ENCODE data around the gene RMND5A.

The RMND5A gene

GRCh38 chr2:86768189-86768949 lies 48.3 kb downstream of the RMND5A start:
- no peak for FAIRE-seq

DNA sequence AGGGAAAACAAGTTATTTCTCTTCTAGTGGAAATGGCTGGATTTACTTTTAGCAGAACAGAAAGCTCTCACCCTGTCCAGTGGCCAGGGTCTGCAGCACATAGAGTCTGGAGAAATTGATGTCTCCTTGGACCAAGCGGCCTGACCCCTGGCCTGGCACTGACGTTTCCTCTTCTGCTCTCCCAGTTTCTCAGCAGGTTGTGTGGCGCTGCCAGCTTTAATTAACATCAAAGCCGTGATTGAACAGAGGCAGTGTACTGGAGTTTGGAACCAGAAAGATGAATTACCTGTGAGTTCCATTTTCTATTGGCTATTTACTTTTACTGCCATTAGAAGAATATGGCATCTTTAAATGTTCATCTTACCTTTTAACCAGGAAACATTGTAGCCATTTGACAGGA lies 49.7 kb downstream of the RMND5A start:
- FAIRE-seq = no peak

- no peak for FAIRE-seq
Observed at GRCh38 chr2:86770816-86771301, 50.8 kb downstream of the RMND5A start.

DNA sequence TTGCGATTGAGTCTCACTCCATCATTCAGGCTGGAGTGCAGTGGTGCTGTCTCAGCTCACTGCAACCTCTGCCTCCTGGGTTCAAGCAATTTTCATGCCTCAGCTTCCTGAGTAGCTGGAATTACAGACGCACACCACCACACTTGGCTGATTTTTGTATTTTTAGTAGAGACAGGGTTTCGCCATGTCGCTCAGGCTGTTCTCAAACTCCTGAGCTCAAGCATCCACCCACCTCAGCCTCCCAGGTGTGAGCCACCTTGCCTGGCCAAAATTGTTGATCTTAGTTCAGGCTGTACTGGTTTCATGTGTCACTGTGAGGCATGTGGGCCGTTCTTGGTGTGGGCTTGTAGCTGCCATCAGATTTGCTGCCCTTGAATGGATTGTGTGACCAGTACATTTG lies 52.5 kb downstream of the RMND5A start:
- FAIRE-seq = no peak

DNA sequence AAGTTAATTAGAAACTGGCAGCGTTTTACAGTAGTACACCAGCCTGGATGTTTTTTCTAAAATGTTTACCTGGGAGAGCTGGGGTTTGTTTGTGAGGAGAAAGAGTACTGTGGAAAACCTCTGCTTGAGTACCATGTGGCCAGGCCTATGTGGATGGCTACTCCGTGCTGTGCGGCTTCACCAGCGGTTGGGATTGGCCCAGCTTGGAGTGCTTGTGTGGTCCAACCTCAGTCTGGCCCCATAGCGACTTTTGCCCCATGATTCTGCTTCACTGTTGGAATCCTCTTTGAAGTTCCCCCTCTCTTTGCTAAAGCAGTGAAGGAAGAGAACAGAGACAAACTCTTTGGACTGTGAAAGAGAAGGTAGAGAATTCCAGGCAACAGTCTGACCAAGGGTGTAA lies 54.8 kb downstream of the RMND5A start:
- no peak for FAIRE-seq

DNA sequence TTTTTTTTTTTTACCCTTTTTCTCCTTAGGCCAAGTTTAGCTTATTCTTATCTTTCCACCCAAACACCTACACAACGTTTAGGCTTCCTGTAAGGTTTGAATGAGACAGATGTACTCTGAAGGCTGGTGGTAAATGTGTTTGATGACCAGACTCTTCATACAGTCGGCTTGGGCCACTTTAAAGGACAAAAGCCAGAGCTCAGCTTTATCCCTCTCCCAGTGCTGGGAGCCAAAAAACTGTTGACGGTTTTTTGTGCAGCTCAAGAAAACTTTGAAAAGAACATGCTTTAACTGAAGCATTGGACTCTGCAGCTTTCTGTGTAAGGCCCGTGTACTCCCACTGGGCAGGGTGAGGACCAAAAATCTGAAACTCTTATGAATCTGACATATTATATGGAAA lies 55.2 kb downstream of the RMND5A start:
- no peak for FAIRE-seq

DNA sequence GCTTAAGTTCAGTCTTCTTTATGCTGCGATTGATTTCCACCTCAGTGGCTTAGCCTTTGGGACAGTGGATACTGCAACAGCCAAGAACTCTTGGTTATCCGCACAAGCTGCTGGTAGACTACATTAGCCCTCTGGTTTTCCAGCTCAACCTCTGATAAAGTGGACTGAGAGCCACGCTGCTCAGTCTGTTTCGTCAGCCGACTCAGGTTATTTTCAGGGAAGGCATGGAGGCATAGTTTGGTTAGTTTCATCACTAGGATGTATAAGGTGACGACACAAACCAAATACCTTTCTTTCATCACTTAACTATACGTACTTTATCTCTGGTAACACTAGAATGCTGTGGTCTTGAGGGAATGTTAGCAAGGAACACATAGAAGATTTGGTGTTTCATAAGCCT lies 56.4 kb downstream of the RMND5A start:
- no peak for FAIRE-seq

DNA sequence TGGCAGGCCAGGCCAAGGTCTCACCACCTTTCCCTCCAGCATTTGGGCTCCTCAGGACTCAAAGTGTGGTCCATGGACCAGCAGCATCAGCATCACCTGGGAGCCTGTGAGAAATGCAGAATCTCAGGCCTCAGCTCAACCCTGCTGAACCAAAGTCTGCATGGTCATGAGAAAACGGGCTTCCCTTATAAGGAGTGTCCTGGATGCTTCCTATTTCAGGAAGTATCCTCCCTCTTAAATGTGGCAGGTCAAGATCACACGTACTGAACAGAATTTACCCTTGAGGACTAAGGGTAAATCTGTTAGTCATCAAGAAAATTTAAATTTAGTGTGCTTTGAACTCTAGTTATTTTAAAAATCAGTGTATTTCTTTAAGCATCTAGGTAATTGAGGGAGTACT lies 58.9 kb downstream of the RMND5A start:
- FAIRE-seq = no peak

DNA sequence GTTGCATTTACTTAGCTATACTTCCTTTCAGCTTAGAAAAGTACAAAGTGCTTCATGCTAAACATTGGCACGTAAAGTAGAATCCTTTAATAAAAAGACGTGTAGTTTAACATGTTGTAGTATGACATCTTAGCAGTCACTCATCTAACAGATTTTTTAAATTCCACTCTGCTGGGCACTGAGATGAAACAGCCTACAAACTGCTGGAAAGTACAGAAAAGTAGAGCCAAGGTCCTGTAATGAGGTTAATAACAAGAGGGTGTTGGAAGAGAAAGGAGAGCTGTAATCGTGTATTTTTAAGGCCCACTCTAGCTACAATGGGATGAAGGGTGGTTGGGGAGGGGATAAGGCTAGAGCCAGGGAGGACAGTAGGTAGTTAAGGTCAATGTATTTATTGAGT lies 59.9 kb downstream of the RMND5A start:
- no peak for FAIRE-seq

GRCh38 chr2:86781363-86781762 lies 61.3 kb downstream of the RMND5A start:
- FAIRE-seq = no peak

DNA sequence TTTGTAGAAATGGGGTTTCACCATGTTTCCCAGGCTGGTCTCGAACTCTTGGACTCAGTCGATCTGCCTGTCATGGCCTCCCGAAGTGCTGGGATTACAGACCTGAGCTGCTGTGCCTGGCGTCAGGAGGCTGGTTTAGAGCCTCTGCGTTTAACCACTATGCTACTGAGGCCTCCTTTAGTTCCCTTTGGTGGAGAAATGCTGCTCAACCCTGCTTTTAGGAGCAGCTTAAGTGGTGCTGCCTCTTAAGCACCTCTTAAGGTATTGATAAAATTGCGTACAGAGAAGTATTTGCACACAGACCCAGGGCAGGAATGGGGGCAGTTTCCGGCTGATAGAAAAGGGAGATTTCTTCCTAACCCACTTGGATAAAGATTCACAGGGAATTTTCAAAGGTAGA lies 62.7 kb downstream of the RMND5A start:
- FAIRE-seq = no peak

DNA sequence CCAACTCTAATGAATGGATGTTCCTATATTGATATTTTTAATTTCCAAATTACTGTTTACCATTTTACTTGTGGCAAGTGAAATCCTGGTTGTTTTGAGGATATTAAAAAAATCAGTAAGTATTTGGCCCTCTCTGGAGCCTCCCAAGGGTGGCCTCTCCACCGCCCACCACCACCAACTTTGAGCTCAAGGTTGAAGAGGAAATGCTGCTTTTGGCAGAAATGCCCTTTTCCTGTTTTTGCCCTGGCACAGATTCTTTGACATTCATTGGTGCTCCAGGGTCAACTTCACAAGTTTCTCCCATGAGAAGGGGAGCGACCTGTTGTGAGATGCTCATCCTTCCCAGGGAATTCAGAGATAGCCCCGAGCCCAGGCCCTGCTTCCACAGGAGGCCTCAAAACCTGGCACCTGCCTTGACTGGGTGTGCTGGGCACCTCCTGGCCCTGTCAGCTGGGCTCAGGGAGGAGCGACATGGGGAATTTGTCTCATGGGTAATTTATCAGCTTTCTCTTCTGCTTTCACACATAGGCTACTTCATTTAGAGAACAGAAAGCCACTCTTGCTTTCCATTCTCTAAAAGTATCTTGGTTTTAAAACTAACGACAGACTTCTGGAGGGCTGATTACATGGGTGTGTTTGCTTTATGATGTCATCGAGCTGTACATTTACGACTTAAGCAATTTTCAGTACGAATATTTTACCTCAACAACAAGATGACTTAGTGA lies 63.7 kb downstream of the RMND5A start:
- no peak for FAIRE-seq

DNA sequence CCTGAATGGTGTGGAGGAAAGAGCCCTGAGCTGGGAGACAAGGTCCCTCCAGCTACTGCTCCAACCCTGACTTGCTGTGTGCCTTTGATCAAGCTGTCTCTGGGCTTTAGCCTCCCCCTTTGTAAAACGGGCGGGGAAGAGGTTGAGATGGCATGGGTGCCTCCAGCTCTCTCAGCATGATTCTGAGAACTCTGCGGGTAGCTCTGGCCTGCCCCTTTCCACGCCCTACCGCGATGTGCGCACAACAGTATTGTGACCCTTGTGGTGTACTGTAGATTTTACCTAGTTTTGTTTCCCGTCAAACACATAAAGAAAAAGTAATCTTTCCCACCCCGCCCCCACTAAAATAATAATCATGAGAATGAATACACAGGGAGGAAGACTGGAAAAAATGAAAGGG lies 65.4 kb downstream of the RMND5A start:
- FAIRE-seq = no peak

- no peak for FAIRE-seq
Observed at GRCh38 chr2:86786001-86786536, 66.0 kb downstream of the RMND5A start.

GRCh38 chr2:86787736-86788135 lies 67.6 kb downstream of the RMND5A start:
- FAIRE-seq = no peak

DNA sequence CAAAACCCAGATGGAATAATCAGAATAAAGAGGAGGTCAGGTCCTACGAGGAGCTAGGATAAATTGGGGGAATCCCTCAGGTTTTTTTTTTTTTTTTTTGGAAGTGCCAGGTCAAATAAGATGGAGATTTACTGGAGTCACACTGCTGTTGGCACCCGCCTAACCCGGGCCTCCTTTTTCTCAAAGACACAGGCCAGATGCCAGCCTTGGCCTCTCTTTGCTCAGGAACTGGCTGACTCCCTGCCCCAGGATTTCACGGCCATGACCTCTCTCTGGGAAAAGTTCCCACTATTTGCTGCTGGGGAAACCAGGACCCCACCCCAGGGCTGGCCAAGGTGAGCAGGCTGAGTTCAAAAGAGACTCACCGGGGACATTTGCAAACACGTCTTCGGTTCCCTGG lies 68.1 kb downstream of the RMND5A start:
- no peak for FAIRE-seq

DNA sequence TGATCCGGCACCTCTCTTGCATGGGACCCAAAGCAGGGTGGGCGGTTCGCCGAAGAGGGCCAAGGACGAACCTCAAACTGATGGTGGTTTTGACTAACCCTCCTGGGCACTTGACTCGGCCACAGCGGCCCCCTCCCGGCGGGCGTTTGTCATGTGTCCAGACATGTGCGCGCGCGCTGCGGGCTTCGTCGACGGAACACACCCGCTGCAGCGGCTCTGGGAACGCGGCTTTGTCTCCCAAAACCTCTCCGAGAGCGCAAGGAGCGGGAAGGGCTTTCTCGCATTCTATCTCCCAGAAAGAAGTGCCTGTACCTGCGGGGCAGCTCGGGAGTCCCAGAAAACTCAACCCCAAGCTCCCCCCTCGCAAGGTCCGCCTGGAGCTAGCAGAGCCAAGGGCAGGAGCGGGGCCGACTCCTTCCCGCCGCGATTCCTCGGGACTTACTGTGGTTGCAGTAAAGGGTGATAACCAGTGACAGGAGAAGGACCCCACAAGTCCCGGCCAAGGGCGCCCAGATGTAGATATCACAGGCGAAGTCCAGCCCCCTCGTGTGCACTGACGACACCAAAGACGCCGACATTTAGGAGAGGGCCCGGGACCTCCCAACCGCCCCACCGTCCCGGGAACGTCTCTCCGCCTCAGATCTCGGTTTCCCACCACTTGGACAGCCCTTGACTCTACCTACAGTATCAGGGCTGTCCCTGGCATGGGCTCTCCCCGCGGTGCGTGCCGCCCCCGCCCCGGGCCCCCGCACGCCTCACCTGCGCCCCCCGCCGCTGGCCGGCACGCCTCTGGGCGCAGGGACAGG lies 69.0 kb downstream of the RMND5A start:
- FAIRE-seq = no peak

- no peak for FAIRE-seq
Observed at GRCh38 chr2:86789687-86790133, 69.6 kb downstream of the RMND5A start.

- no peak for FAIRE-seq
Observed at GRCh38 chr2:86790134-86790675, 70.1 kb downstream of the RMND5A start.

- no peak for FAIRE-seq
Observed at GRCh38 chr2:86790676-86791572, 70.8 kb downstream of the RMND5A start, which contains the start of gene CD8A. Gene CD8A (minus strand): TSS chr2:86790913. CDS start chr2:86790825, 88 bp downstream.

GRCh38 chr2:86791573-86791972 lies 71.5 kb downstream of the RMND5A start:
- no peak for FAIRE-seq

- FAIRE-seq = no peak
Observed at GRCh38 chr2:86793752-86794151, 73.7 kb downstream of the RMND5A start.

Measured in G401.6 (cell line).